Liver (tissue), 9 donors: ENCODE data around the gene SPATA2L. TPM values are rescaled to one million over a fixed set of nuclear protein-coding genes. Genes with fewer than 3 reads are reported as not detected.

Experiments
- DNase-seq: peaks from one replicate; pipeline ENCODE4 v3.0.0-alpha.2; 2017; ENCODE audit warnings: low spot score
- H3K27ac ChIP-seq, 2 donors: one replicate each; pipeline ENCODE4 v1.7.0; 2013; ENCODE audit warnings: inconsistent platforms in 2 of 2, low read length in 2 of 2, control low read depth in 1 of 2, low read depth in 1 of 2, mild to moderate bottlenecking in 1 of 2
- H3K27me3 ChIP-seq, 4 donors: one replicate each; pipeline versions ENCODE4 v1.6.1 to v1.7.0; 2013; ENCODE audit warnings: low read length in 3 of 4, inconsistent platforms in 1 of 4, mild to moderate bottlenecking in 1 of 4, moderate library complexity in 1 of 4; ENCODE audit not compliant: control insufficient read depth in 4 of 4, insufficient read depth in 4 of 4
- H3K36me3 ChIP-seq, 4 donors: one replicate each; pipeline versions ENCODE4 v1.6.1 to v1.7.0; 2013; ENCODE audit warnings: low read length in 3 of 4, mild to moderate bottlenecking in 3 of 4, low read depth in 1 of 4, moderate library complexity in 1 of 4; ENCODE audit not compliant: control insufficient read depth in 4 of 4, insufficient read depth in 3 of 4
- H3K4me1 ChIP-seq, 4 donors: one replicate each; pipeline versions ENCODE4 v1.6.1 to v1.7.0; 2013; ENCODE audit warnings: low read length in 3 of 4, mild to moderate bottlenecking in 3 of 4, moderate library complexity in 1 of 4; ENCODE audit not compliant: control insufficient read depth in 4 of 4, insufficient read depth in 4 of 4
- H3K4me3 ChIP-seq, 3 donors: one replicate each; pipeline versions ENCODE4 v1.6.1 to v1.7.0; 2013; ENCODE audit warnings: low read length in 3 of 3, control low read depth in 1 of 3, low read depth in 1 of 3, mild to moderate bottlenecking in 1 of 3
- H3K9ac ChIP-seq, 2 donors: one replicate each; pipeline ENCODE4 v1.7.0; 2013; ENCODE audit warnings: low read length in 2 of 2, mild to moderate bottlenecking in 2 of 2, moderate library complexity in 2 of 2, control low read depth in 1 of 2, low read depth in 1 of 2
- H3K9me3 ChIP-seq, 4 donors: one replicate each; pipeline versions ENCODE4 v1.6.1 to v1.7.0; 2013; ENCODE audit warnings: low read length in 3 of 4; ENCODE audit not compliant: control insufficient read depth in 4 of 4
- EGR1 ChIP-seq, 2 donors: IDR thresholded peaks; 2 replicates each; pipeline ENCODE4 v1.6.1; 2016 to 2018; ENCODE audit warnings: antibody characterized with exemption in 2 of 2, low read depth in 2 of 2
- FOXA1 ChIP-seq: IDR thresholded peaks from 2 replicates; pipeline ENCODE4 v1.6.1; 2016; ENCODE audit warnings: antibody characterized with exemption
- GABPA ChIP-seq, 2 donors: IDR thresholded peaks in 1 of 2; conservative IDR thresholded peaks in 1 of 2; 2 replicates each; pipeline ENCODE4 v1.6.1; 2016; ENCODE audit warnings: antibody characterized with exemption in 2 of 2, mild to moderate bottlenecking in 1 of 2, moderate library complexity in 1 of 2
- HNF4A ChIP-seq, 2 donors: conservative IDR thresholded peaks; 2 replicates each; pipeline ENCODE4 v1.6.1; 2016; ENCODE audit warnings: antibody characterized with exemption in 2 of 2, mild to moderate bottlenecking in 2 of 2
- HNF4G ChIP-seq: IDR thresholded peaks from 2 replicates; pipeline ENCODE4 v1.6.1; 2016; ENCODE audit warnings: antibody characterized with exemption
- JUND ChIP-seq, 2 donors: IDR thresholded peaks; 2 replicates each; pipeline ENCODE4 v1.6.1; 2016; ENCODE audit warnings: antibody characterized with exemption in 2 of 2
- NR2F2 ChIP-seq: IDR thresholded peaks from 2 replicates; pipeline ENCODE4 v1.6.1; 2016; ENCODE audit warnings: antibody characterized with exemption
- RAD21 ChIP-seq, 2 donors: IDR thresholded peaks; 2 replicates each; pipeline ENCODE4 v1.6.1; 2016; ENCODE audit warnings: antibody characterized with exemption in 2 of 2, mild to moderate bottlenecking in 2 of 2
- SP1 ChIP-seq: IDR thresholded peaks from 2 replicates; pipeline ENCODE4 v1.6.1; 2018; ENCODE audit warnings: antibody characterized with exemption, mild to moderate bottlenecking
- TAF1 ChIP-seq: conservative IDR thresholded peaks from 2 replicates; pipeline ENCODE4 v1.6.1; 2016; ENCODE audit warnings: antibody characterized with exemption, mild to moderate bottlenecking
- YY1 ChIP-seq: IDR thresholded peaks from 2 replicates; pipeline ENCODE4 v1.6.1; 2016; ENCODE audit warnings: antibody characterized with exemption, mild to moderate bottlenecking
- WGBS: extraction: QIAGEN DNeasy Blood & Tissue Kit; methylation state at CpG from one replicate; pipeline ENCODE4 v1.1.7; 2013; 5-methylcytosine and 5-hydroxymethylcytosine counted together
- polyA plus RNA-seq, 2 donors: library from polyadenylated mRNA; stranded (reverse) in 1 of 2; unstranded in 1 of 2; fragments of 200-250 nt in 1 of 2; fragments of >200 nt in 1 of 2; fragmentation: Nextera tagmentation in 1 of 2; extraction: Ambion mirVana in 1 of 2; gene quantifications; one replicate each; pipeline versions ENCODE4 v1.2.1 to v1.2.3, GENCODE V29; 2013 to 2015
- total RNA-seq, 2 donors: library from RNA; depleted of rRNA; stranded (reverse); fragments of >200 nt; gene quantifications; one replicate each; pipeline ENCODE4 v1.2.3, GENCODE V29; 2014
- TF ChIP-seq, protein P1 (sequence below): IDR thresholded peaks from 2 replicates; pipeline ENCODE4 v1.6.1; 2016; ENCODE audit warnings: antibody characterized with exemption
- TF ChIP-seq, protein P2 (sequence below): IDR thresholded peaks from 2 replicates; pipeline ENCODE4 v1.6.1; 2016; ENCODE audit warnings: antibody characterized with exemption
- TF ChIP-seq, protein P3 (sequence below): fragments of 150-350 bp; IDR thresholded peaks from 2 replicates; pipeline ENCODE4 v1.5.1; 2017; ENCODE audit warnings: improper control_type of control experiment, low read depth, low read length; ENCODE audit not compliant: missing input control
- donor health status: healthy.
- donor health status: healthy.
- donor health status: healthy.
- donor health status: healthy.
- donor health status: healthy.

Gene SPATA2L
- total and polyA plus RNA-seq, 4 donors: 4.6 to 11.3 (median 6.9) TPM

DNA sequence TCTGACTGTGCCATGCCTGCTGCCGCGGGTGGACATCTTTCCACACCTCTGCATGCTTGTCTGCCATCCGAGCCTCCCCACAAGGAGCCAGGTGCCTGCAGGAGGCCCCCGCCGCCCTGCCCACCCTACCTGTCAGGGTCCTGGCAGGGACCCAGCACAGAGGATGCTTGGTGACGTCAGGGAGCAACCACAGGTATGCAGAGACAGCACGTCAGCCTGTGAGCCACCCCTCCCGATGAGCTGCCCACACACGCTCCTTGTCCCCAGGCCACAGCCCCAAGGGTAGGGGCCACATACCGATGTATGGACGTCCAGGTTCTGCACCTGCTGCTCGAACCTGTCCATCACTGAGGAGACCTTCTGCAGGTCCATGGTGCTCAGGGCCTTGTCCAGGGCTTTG, 54.6 kb downstream of the SPATA2L start:
- no peak for DNase-seq
- H3K27me3 ChIP-seq: no peaks in the 10 kb centered on the region
- no peaks in the 10 kb centered on the region for H3K4me1 ChIP-seq
- H3K4me3 ChIP-seq: no peak overlapping the region
- no peak overlapping the region for H3K27ac ChIP-seq
- TF ChIP-seq YY1 (no peak), NR2F2 (no peak), TAF1 (no peak), EGR1 (IDR thresholded peaks at IDR 0.05; ENCODE audit: low read depth in 2 of 2) (no peak), SP1 (no peak), FOXA1 (no peak), GABPA (IDR thresholded peaks at IDR 0.05 in 1 of 2, conservative IDR thresholded peaks at IDR 0.05 in 1 of 2) (no peak), HNF4G (no peak), JUND (IDR thresholded peaks at IDR 0.05) (no peak), RAD21 (IDR thresholded peaks at IDR 0.05) (no peak), HNF4A (conservative IDR thresholded peaks at IDR 0.05) (no peak)
- TF ChIP-seq, protein P1, sequence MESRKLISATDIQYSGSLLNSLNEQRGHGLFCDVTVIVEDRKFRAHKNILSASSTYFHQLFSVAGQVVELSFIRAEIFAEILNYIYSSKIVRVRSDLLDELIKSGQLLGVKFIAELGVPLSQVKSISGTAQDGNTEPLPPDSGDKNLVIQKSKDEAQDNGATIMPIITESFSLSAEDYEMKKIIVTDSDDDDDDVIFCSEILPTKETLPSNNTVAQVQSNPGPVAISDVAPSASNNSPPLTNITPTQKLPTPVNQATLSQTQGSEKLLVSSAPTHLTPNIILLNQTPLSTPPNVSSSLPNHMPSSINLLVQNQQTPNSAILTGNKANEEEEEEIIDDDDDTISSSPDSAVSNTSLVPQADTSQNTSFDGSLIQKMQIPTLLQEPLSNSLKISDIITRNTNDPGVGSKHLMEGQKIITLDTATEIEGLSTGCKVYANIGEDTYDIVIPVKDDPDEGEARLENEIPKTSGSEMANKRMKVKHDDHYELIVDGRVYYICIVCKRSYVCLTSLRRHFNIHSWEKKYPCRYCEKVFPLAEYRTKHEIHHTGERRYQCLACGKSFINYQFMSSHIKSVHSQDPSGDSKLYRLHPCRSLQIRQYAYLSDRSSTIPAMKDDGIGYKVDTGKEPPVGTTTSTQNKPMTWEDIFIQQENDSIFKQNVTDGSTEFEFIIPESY: no peak
- TF ChIP-seq, protein P2, sequence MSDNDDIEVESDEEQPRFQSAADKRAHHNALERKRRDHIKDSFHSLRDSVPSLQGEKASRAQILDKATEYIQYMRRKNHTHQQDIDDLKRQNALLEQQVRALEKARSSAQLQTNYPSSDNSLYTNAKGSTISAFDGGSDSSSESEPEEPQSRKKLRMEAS: no peak
- TF ChIP-seq, protein P3, sequence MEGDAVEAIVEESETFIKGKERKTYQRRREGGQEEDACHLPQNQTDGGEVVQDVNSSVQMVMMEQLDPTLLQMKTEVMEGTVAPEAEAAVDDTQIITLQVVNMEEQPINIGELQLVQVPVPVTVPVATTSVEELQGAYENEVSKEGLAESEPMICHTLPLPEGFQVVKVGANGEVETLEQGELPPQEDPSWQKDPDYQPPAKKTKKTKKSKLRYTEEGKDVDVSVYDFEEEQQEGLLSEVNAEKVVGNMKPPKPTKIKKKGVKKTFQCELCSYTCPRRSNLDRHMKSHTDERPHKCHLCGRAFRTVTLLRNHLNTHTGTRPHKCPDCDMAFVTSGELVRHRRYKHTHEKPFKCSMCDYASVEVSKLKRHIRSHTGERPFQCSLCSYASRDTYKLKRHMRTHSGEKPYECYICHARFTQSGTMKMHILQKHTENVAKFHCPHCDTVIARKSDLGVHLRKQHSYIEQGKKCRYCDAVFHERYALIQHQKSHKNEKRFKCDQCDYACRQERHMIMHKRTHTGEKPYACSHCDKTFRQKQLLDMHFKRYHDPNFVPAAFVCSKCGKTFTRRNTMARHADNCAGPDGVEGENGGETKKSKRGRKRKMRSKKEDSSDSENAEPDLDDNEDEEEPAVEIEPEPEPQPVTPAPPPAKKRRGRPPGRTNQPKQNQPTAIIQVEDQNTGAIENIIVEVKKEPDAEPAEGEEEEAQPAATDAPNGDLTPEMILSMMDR: no peak
- no peak overlapping the region for H3K9ac ChIP-seq
- H3K9me3 ChIP-seq: no peaks in the 10 kb centered on the region
- peaks cover 11 to 39% (median 20%) of the 10 kb centered on the region in 4 donors for H3K36me3 ChIP-seq
- 96% methylated on average over 12 of the region's 12 CpGs for WGBS

Other genes starting within 250 kb of the SPATA2L start
- 10 to 100 TPM; 33.0 to 55.1 TPM for gene ANKRD11, start 211.1 kb downstream of the SPATA2L start, total RNA-seq
- gene ANKRD11, start 211.1 kb downstream of the SPATA2L start, polyA plus RNA-seq: 10 to 100 TPM; 16.3 to 22.9 TPM
- gene SPG7, start 193.3 kb downstream of the SPATA2L start, total RNA-seq: 100 to 1,000 TPM in 1 of 2 donors, 10 to 100 TPM in 1; 43.7 to 102 TPM
- 10 to 100 TPM; 34.5 to 55.3 TPM for gene SPG7, start 193.3 kb downstream of the SPATA2L start, polyA plus RNA-seq
- 1,000 to 10,000 TPM; 1,021 to 2,122 TPM for gene RPL13, start 141.0 kb downstream of the SPATA2L start, total RNA-seq
- gene RPL13, start 141.0 kb downstream of the SPATA2L start, polyA plus RNA-seq: 1,000 to 10,000 TPM in 1 of 2 donors, 100 to 1,000 TPM in 1; 699 to 2,663 TPM
- gene CPNE7, start 125.9 kb downstream of the SPATA2L start, total RNA-seq: under 1 TPM in 1 of 2 donors, not detected in 1; 0.47 TPM
- gene CPNE7, start 125.9 kb downstream of the SPATA2L start, polyA plus RNA-seq: under 1 TPM; 0.30 to 0.56 TPM
- gene DPEP1, start 88.1 kb downstream of the SPATA2L start, total RNA-seq: under 1 TPM; 0.25 to 0.65 TPM
- gene DPEP1, start 88.1 kb downstream of the SPATA2L start, polyA plus RNA-seq: under 1 TPM; 0.14 to 0.83 TPM
- gene CHMP1A, start 44.0 kb downstream of the SPATA2L start, total RNA-seq: 10 to 100 TPM; 31.7 to 36.7 TPM
- 10 to 100 TPM; 25.7 to 32.9 TPM for gene CHMP1A, start 44.0 kb downstream of the SPATA2L start, polyA plus RNA-seq
- gene SPATA33, start 43.9 kb downstream of the SPATA2L start, total RNA-seq: 1 to 10 TPM; 3.3 to 3.6 TPM
- 1 to 10 TPM; 1.6 to 3.5 TPM for gene SPATA33, start 43.9 kb downstream of the SPATA2L start, polyA plus RNA-seq
- gene CDK10, start 15.0 kb downstream of the SPATA2L start, total RNA-seq: 10 to 100 TPM; 25.1 to 68.4 TPM
- 10 to 100 TPM; 43.6 to 81.2 TPM for gene CDK10, start 15.0 kb downstream of the SPATA2L start, polyA plus RNA-seq
- 1 to 10 TPM; 3.6 to 4.5 TPM for gene VPS9D1, start 19.2 kb upstream of the SPATA2L start, total RNA-seq
- gene VPS9D1, start 19.2 kb upstream of the SPATA2L start, polyA plus RNA-seq: 1 to 10 TPM; 3.8 to 7.2 TPM
- gene ZNF276, start 19.8 kb upstream of the SPATA2L start, total RNA-seq: 10 to 100 TPM; 10.2 to 22.8 TPM
- gene ZNF276, start 19.8 kb upstream of the SPATA2L start, polyA plus RNA-seq: 1 to 10 TPM; 4.9 to 7.3 TPM
- gene FANCA, start 114.9 kb upstream of the SPATA2L start, total RNA-seq: 10 to 100 TPM in 1 of 2 donors, 1 to 10 TPM in 1; 5.9 to 21.0 TPM
- 1 to 10 TPM; 5.3 to 5.8 TPM for gene FANCA, start 114.9 kb upstream of the SPATA2L start, polyA plus RNA-seq
- 1 to 10 TPM; 3.2 to 7.2 TPM for gene SPIRE2, start 126.8 kb upstream of the SPATA2L start, total RNA-seq
- 1 to 10 TPM; 1.7 to 2.6 TPM for gene SPIRE2, start 126.8 kb upstream of the SPATA2L start, polyA plus RNA-seq
- 10 to 100 TPM; 59.6 to 98.8 TPM for gene TCF25, start 171.9 kb upstream of the SPATA2L start, total RNA-seq
- 10 to 100 TPM; 60.8 to 92.7 TPM for gene TCF25, start 171.9 kb upstream of the SPATA2L start, polyA plus RNA-seq
- gene MC1R, start 217.2 kb upstream of the SPATA2L start, total RNA-seq: 1 to 10 TPM in 1 of 2 donors, under 1 TPM in 1; 0.19 to 3.3 TPM
- under 1 TPM; 0.24 to 0.37 TPM for gene MC1R, start 217.2 kb upstream of the SPATA2L start, polyA plus RNA-seq
- under 1 TPM; 0.25 to 0.89 TPM for gene TUBB3, start 221.6 kb upstream of the SPATA2L start, total RNA-seq
- gene TUBB3, start 221.6 kb upstream of the SPATA2L start, polyA plus RNA-seq: under 1 TPM in 1 of 2 donors, not detected in 1; 0.17 TPM
- gene DEF8, start 247.1 kb upstream of the SPATA2L start, total RNA-seq: 10 to 100 TPM; 20.0 to 47.4 TPM
- gene DEF8, start 247.1 kb upstream of the SPATA2L start, polyA plus RNA-seq: 10 to 100 TPM; 23.9 to 32.9 TPM